Measurements from ENCODE around the gene TRIM6.
"Not testable (repeated sequence)": the region's sequence is repeated elsewhere in the genome, so short reads cannot be mapped to it uniquely, and the experiment has no call there.

TRIM6 gene

GRCh38 chr11:5604896-5605295, 8.5 kb downstream of the TRIM6 start:
- DNase-seq = no peak

- DNase-seq = peak; percentile 24
Measured at GRCh38 chr11:5605849-5606248, 9.4 kb downstream of the TRIM6 start.

- no peak for DNase-seq
Measured at GRCh38 chr11:5608808-5609207, 12.4 kb downstream of the TRIM6 start.

GRCh38 chr11:5610446-5610845, 14.0 kb downstream of the TRIM6 start:
- no peak for DNase-seq

- DNase-seq = no peak
Measured at GRCh38 chr11:5611627-5612026, 15.2 kb downstream of the TRIM6 start.

GRCh38 chr11:5618807-5619206, 22.4 kb downstream of the TRIM6 start:
- DNase-seq = peak; percentile 49

- peak; percentile 75 for DNase-seq
Measured at GRCh38 chr11:5620651-5621521, 24.4 kb downstream of the TRIM6 start.

GRCh38 chr11:5621580-5621979, 25.1 kb downstream of the TRIM6 start:
- no peak for DNase-seq

GRCh38 chr11:5622802-5623201, 26.4 kb downstream of the TRIM6 start:
- no peak for DNase-seq

GRCh38 chr11:5624489-5625279, 28.2 kb downstream of the TRIM6 start, which contains the start of gene TRIM34:
TRIM34 (plus strand) TSS chr11:5625001; CDS start chr11:5632332, 7,331 bp downstream.
- DNase-seq = peak; percentile 38

- DNase-seq = no peak
Measured at GRCh38 chr11:5625281-5625680, 28.8 kb downstream of the TRIM6 start.

- DNase-seq = no peak
Measured at GRCh38 chr11:5626196-5626595, 29.8 kb downstream of the TRIM6 start.

- DNase-seq = no peak
Measured at GRCh38 chr11:5631417-5631816, 35.0 kb downstream of the TRIM6 start.

- DNase-seq = no peak
Measured at GRCh38 chr11:5631969-5632635, 35.7 kb downstream of the TRIM6 start.

GRCh38 chr11:5639953-5640352, 43.5 kb downstream of the TRIM6 start:
- no peak for DNase-seq

- no peak for DNase-seq
Measured at GRCh38 chr11:5643585-5643984, 47.1 kb downstream of the TRIM6 start.

- DNase-seq = no peak
Measured at GRCh38 chr11:5646139-5646538, 49.7 kb downstream of the TRIM6 start.

GRCh38 chr11:5655474-5655873, 59.0 kb downstream of the TRIM6 start:
- DNase-seq = no peak

GRCh38 chr11:5656956-5657355, 60.5 kb downstream of the TRIM6 start:
- DNase-seq = not testable (repeated sequence)

- DNase-seq = no peak
Measured at GRCh38 chr11:5658318-5658717, 61.9 kb downstream of the TRIM6 start.

All from amniotic stem cell (primary cell).